ENCODE measurements around the gene SUPT4H1. TPM values are rescaled to one million over a fixed set of nuclear protein-coding genes. Genes with fewer than 3 reads are reported as not detected.

The SUPT4H1 gene
- total RNA-seq, 1 donor from 2014 or later, result 55.2 TPM

- TF ChIP-seq CTCF (IDR thresholded peaks at IDR 0.05; ENCODE audit: borderline replicate concordance), result no peak
- DNase-seq, result no peak
- no peak overlapping the region for H3K4me3 ChIP-seq
- no peak overlapping the region for H3K27ac ChIP-seq (replicated peaks)
- no peaks in the 10 kb centered on the region for H3K9me3 ChIP-seq (replicated peaks)
- H3K36me3 ChIP-seq, result no peaks in the 10 kb centered on the region
- no peaks in the 10 kb centered on the region for H3K27me3 ChIP-seq (ENCODE audit: low read depth)
- no peaks in the 10 kb centered on the region for H3K4me1 ChIP-seq
- intact Hi-C loops (cut with micrococcal nuclease), result no loop called here
These were observed 36.7 kb downstream of the SUPT4H1 start for GRCh38 chr17:58315281-58315711.

GRCh38 chr17:58314706-58315015 is 37.3 kb downstream of the SUPT4H1 start:
- no peak for TF ChIP-seq CTCF (IDR thresholded peaks at IDR 0.05; ENCODE audit: borderline replicate concordance)
- H3K4me1 ChIP-seq, result no peaks in the 10 kb centered on the region
- DNase-seq, result no peak
- no peaks in the 10 kb centered on the region for H3K36me3 ChIP-seq
- intact Hi-C loops (cut with micrococcal nuclease), result no loop called here
- no peaks in the 10 kb centered on the region for H3K27me3 ChIP-seq (ENCODE audit: low read depth)
- H3K4me3 ChIP-seq, result no peak overlapping the region
- no peaks in the 10 kb centered on the region for H3K9me3 ChIP-seq (replicated peaks)
- no peak overlapping the region for H3K27ac ChIP-seq (replicated peaks)

GRCh38 chr17:58313815-58314705 is 37.9 kb downstream of the SUPT4H1 start:
- H3K4me3 ChIP-seq, result no peak overlapping the region
- no peak for DNase-seq
- H3K27me3 ChIP-seq (ENCODE audit: low read depth), result no peaks in the 10 kb centered on the region
- no peak for TF ChIP-seq CTCF (IDR thresholded peaks at IDR 0.05; ENCODE audit: borderline replicate concordance)
- H3K4me1 ChIP-seq, result no peaks in the 10 kb centered on the region
- no peak overlapping the region for H3K27ac ChIP-seq (replicated peaks)
- no peaks in the 10 kb centered on the region for H3K9me3 ChIP-seq (replicated peaks)
- intact Hi-C loops (cut with micrococcal nuclease), result no loop called here
- H3K36me3 ChIP-seq, result no peaks in the 10 kb centered on the region

- no peaks in the 10 kb centered on the region for H3K4me1 ChIP-seq
- H3K9me3 ChIP-seq (replicated peaks), result no peaks in the 10 kb centered on the region
- no peak for DNase-seq
- no peak overlapping the region for H3K4me3 ChIP-seq
- H3K36me3 ChIP-seq, result no peaks in the 10 kb centered on the region
- no peak overlapping the region for H3K27ac ChIP-seq (replicated peaks)
- no peaks in the 10 kb centered on the region for H3K27me3 ChIP-seq (ENCODE audit: low read depth)
- intact Hi-C loops (cut with micrococcal nuclease), result no loop called here
- TF ChIP-seq CTCF (IDR thresholded peaks at IDR 0.05; ENCODE audit: borderline replicate concordance), result no peak
These were observed 39.2 kb downstream of the SUPT4H1 start for GRCh38 chr17:58312829-58313228.

- Histone ChIP-seq H3K27me3 (ENCODE audit: low read depth) (no peaks in the 10 kb centered on the region), H3K4me1 (no peaks in the 10 kb centered on the region), H3K4me3 (no peak overlapping the region), H3K27ac (replicated peaks) (no peak overlapping the region), H3K9me3 (replicated peaks) (no peaks in the 10 kb centered on the region), H3K36me3 (no peaks in the 10 kb centered on the region)
- DNase-seq, result no peak
- TF ChIP-seq CTCF (IDR thresholded peaks at IDR 0.05; ENCODE audit: borderline replicate concordance), result no peak
- intact Hi-C loops (cut with micrococcal nuclease), result no loop called here
These were observed 39.9 kb downstream of the SUPT4H1 start for GRCh38 chr17:58312021-58312630.
